A673 (cell line): Measurements from ENCODE around the gene AIFM3. TPM values are rescaled to one million over a fixed set of nuclear protein-coding genes. Genes with fewer than 3 reads are reported as not detected.

Experiments
- BruUV-seq: library from RNA; stranded (reverse); fragments of 400-500 nt; replicated peaks from 2 replicates; lab custom pipeline; 2021; lab: Mats Ljungman, UMichigan
- CTCF ChIA-PET: fragments of 300-600 bp; sonication (Branson Sonifier 250); formaldehyde crosslinking; loops from one replicate; lab custom pipeline; 2022; ENCODE audit warnings: antibody characterized with exemption; lab: Charles Lee
- POLR2A ChIA-PET: fragments of 300-600 bp; sonication (Branson Sonifier 250); formaldehyde crosslinking; loops from one replicate; lab custom pipeline; 2022; ENCODE audit warnings: antibody characterized with exemption; ENCODE audit not compliant: low non-redundant PET; lab: Charles Lee
- DNase-seq: peaks from one replicate; pipeline ENCODE4 v3.0.0-alpha.2; 2015; ENCODE audit warnings: low spot score
- H3K27ac ChIP-seq: fragments of 200-600 bp; sonication (generic); 2 replicates; pipeline ENCODE4 v1.5.1; 2016; ENCODE audit warnings: mixed run types, low read depth, mild to moderate bottlenecking, mixed read lengths, antibody characterized with exemption, low read length; ENCODE audit not compliant: poor library complexity, severe bottlenecking
- H3K27me3 ChIP-seq: fragments of 200-600 bp; sonication (generic); replicated peaks from 2 replicates; pipeline ENCODE4 v1.6.1; 2017; ENCODE audit warnings: mixed run types, low read depth, mild to moderate bottlenecking, mixed read lengths, antibody characterized with exemption, low read length; ENCODE audit not compliant: insufficient read depth, poor library complexity
- H3K36me3 ChIP-seq: fragments of 200-600 bp; sonication (generic); 2 replicates; pipeline ENCODE4 v1.6.1; 2016; ENCODE audit warnings: mixed run types, mild to moderate bottlenecking, mixed read lengths, antibody characterized with exemption, low read length; ENCODE audit not compliant: insufficient read depth, poor library complexity, severe bottlenecking
- H3K4me1 ChIP-seq: fragments of 200-600 bp; sonication (generic); 2 replicates; pipeline ENCODE4 v1.6.1; 2017; ENCODE audit warnings: mixed run types, mild to moderate bottlenecking, mixed read lengths, antibody characterized with exemption, low read length; ENCODE audit not compliant: insufficient read depth, poor library complexity, severe bottlenecking
- H3K4me3 ChIP-seq: fragments of 200-600 bp; sonication (generic); 2 replicates; pipeline ENCODE4 v1.5.1; 2016; ENCODE audit warnings: low read depth, mixed run types, mild to moderate bottlenecking, mixed read lengths, low read length; ENCODE audit not compliant: poor library complexity, severe bottlenecking
- H3K9me3 ChIP-seq: fragments of 200-600 bp; sonication (generic); 2 replicates; pipeline ENCODE4 v1.6.1; 2016; ENCODE audit warnings: mixed run types, low read depth, mild to moderate bottlenecking, mixed read lengths, antibody characterized with exemption, low read length; ENCODE audit not compliant: poor library complexity, severe bottlenecking
- EZH2 ChIP-seq: fragments of 200-600 bp; sonication (generic); IDR thresholded peaks from 2 replicates; pipeline ENCODE4 v1.6.1; 2017; ENCODE audit warnings: borderline replicate concordance, low read depth, mild to moderate bottlenecking, mixed read lengths, antibody characterized with exemption, low read length; ENCODE audit not compliant: poor library complexity, severe bottlenecking
- intact Hi-C: fragments of 100-400 bp; cut with micrococcal nuclease; formaldehyde crosslinking; loops from one replicate; pipeline ENCODE4 v1.10.0; 2022; ENCODE audit not compliant: unreplicated experiment
- total RNA-seq: library from RNA; stranded (reverse); gene quantifications from 2 replicates; pipeline ENCODE4 v1.2.3, GENCODE V29; 2021
- TF ChIP-seq, protein P1 (sequence below): fragments of 300-800, 200-600 bp; sonication (generic); conservative IDR thresholded peaks from 2 replicates; pipeline ENCODE4 v1.5.1; 2017; ENCODE audit warnings: low read depth, mild to moderate bottlenecking, antibody characterized with exemption, low read length, moderate library complexity, mixed read lengths

AIFM3 gene
- total RNA-seq, 1 experiment from 2014 or later: not detected

DNA sequence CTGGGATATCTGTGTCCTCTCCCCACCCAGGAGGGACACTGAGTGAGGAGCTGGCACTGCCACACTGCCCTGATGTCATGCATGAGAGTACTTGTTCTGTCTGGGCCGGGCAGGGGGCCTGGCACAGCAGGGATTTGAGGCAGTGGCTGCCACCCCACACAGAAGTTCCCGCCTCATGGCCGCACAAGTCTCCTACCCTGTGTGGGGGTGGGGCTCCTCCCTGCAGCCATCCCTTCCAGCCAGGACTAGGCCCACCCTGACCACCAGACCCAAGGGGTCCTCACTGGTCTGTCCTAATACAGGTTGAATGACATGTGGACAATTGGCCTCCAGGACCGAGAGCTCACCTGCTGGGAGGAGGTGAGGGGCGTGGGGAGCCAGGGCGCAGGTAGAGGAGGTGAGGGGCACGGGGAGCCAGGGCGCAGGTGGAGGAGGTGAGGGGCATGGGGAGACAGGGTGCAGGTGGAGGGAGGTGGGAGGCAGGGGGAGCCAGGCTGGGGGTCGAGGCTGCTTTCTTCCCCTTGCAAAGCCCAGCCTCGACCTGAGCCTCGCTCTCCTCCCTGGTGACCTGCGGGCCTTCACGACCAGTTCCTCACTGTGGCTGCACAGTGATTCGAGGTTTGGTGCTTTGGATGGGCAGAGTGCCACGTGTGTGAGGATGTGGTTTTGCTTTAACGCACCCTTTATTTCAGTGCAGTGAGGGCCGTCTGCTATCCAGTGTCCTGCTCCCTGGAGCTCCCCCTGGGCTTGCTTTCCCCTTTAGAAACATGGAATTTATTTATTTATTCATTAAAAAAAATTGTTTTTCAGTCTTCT, 22.5 kb downstream of the AIFM3 start:
- no peak overlapping the region for H3K27ac ChIP-seq
- TF ChIP-seq, protein P1, sequence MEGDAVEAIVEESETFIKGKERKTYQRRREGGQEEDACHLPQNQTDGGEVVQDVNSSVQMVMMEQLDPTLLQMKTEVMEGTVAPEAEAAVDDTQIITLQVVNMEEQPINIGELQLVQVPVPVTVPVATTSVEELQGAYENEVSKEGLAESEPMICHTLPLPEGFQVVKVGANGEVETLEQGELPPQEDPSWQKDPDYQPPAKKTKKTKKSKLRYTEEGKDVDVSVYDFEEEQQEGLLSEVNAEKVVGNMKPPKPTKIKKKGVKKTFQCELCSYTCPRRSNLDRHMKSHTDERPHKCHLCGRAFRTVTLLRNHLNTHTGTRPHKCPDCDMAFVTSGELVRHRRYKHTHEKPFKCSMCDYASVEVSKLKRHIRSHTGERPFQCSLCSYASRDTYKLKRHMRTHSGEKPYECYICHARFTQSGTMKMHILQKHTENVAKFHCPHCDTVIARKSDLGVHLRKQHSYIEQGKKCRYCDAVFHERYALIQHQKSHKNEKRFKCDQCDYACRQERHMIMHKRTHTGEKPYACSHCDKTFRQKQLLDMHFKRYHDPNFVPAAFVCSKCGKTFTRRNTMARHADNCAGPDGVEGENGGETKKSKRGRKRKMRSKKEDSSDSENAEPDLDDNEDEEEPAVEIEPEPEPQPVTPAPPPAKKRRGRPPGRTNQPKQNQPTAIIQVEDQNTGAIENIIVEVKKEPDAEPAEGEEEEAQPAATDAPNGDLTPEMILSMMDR: no peak
- no peak for TF ChIP-seq EZH2
- no peaks in the 10 kb centered on the region for H3K9me3 ChIP-seq
- H3K4me3 ChIP-seq: no peak overlapping the region
- intact Hi-C loops: no loop called here
- ChIA-PET CTCF (no interaction called here), POLR2A (interaction anchor here (0.6 kb wide), 1 partner anchor 11 kb away, joined by 3 read pairs; no protein-coding TSS in a partner anchor)
- no TSS peak for BruUV-seq
- DNase-seq: no peak
- H3K27me3 ChIP-seq: no peaks in the 10 kb centered on the region
- no peaks in the 10 kb centered on the region for H3K4me1 ChIP-seq
- peaks cover 24% of the 10 kb centered on the region for H3K36me3 ChIP-seq

DNA sequence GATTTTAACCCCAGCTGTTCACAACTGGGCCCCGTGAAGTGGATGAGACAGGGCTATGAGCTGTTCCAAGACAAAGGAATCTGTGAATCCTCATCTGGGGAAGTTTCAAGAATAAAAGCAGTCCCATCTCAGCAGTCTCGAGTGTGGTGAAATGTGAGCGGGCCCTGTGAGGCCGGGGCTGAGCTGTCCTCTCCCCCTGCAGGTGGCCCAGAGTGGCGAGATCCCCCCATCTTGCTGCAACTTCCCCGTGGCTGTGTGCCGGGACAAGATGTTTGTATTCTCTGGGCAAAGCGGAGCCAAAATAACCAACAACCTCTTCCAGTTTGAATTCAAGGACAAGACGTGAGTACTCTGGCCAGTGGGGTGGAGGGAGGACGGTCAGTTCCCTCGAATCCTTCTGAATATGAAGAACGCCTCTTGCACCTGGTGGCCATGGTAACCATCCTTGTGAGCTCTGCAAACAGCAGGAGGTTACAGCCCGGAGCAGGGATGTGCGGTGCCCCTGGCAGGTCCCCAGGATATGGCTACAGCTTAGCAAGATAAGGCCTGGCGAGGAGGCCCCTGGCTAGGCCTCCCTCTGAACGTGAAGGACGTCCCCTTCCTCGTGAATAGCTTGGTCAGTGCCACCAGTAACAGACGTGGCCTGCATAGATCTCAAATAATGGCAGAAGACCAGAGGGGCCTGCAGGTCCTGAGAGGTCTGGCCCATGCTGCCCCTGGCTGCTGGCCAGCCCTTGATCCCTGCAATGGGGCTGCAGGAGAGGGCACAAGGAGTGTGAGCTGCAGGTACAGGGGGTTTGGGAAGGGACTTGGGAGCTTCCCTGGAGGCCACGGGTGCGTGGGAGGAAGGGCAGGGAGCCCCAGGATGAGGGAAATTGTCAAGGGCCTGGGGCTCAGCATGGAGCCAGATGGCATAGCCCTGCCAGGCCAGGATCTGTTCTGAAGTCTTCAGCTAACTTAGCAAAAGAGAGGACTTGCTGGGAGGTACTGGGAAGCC, 23.4 kb downstream of the AIFM3 start:
- no peak for DNase-seq
- Histone ChIP-seq H3K4me3 (no peak overlapping the region), H3K27ac (no peak overlapping the region), H3K27me3 (no peaks in the 10 kb centered on the region), H3K36me3 (peaks cover 22% of the 10 kb centered on the region), H3K4me1 (no peaks in the 10 kb centered on the region), H3K9me3 (no peaks in the 10 kb centered on the region)
- TF ChIP-seq, protein P1: no peak
- TF ChIP-seq EZH2: no peak
- intact Hi-C loops: no loop called here
- ChIA-PET CTCF (no interaction called here), POLR2A (no interaction called here)
- BruUV-seq: no TSS peak

DNA sequence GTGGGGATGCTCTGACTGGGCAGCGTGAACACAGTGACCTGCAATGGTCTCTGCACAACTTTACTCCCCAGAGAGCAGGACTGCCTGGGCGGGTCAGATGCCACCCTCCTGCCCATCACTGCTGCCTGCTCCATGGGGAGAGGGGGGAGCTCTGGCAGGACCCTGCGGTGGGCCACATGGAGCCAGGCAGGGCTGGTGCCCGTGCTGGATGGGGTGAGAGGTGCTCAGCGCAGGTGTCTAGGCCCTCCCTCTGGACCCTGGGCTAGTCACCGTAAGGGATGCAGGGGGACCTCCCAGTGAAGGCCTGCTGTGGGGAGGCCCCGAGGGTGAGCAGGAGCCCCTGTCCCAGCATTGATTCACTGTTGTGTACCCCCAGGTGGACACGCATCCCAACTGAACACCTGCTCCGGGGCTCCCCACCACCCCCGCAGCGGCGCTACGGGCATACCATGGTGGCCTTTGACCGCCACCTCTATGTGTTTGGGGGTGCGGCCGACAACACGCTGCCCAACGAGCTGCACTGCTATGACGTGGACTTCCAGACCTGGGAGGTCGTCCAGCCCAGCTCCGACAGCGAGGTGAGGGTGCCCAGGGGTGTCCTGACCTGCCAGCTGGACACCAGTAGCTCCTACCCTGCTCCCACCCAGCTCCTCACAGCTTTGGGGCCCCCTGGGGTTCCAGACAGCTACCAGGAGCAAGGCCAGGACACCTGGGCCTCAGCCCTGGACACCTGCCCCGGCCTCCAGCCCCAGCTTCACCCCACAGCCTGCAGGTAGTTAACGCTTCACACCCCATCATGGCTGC, 24.4 kb downstream of the AIFM3 start:
- Histone ChIP-seq H3K9me3 (no peaks in the 10 kb centered on the region), H3K4me3 (no peak overlapping the region), H3K36me3 (peaks cover 13% of the 10 kb centered on the region), H3K27ac (no peak overlapping the region), H3K27me3 (no peaks in the 10 kb centered on the region), H3K4me1 (no peaks in the 10 kb centered on the region)
- TF ChIP-seq, protein P1: no peak
- CTCF ChIA-PET: no interaction called here
- BruUV-seq: no TSS peak
- POLR2A ChIA-PET: no interaction called here
- intact Hi-C loops: no loop called here
- no peak for DNase-seq
